Measurements from ENCODE around the gene RNF152.

The RNF152 gene

DNA sequence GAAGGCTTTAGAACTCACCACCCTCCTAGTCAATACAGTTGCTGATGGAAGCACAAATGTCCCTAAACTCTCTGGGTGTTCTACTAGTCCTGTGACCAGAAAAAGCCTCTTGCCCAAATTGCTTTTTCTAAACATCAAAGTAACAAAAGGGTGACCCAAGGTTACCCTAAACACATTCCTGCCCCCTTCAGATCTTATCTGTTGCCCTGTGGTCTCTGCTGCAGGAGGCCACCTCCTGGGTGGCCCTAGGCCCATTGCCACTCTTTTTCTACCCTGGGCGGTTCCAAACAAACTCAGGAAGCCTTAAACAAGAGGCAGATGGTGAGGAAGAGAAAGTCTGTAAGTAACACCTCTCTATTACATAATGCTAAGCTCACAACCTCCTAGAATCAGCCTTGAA lies 3.3 kb downstream of the RNF152 start:
- in situ Hi-C loops (cut with HindIII; ENCODE audit: low pct_ligation_motif_present, low sequenced_read_pairs), result no loop called here
- no peak overlapping the region for H3K4me3 ChIP-seq (ENCODE audit: low read depth, low read length)
- no peak for DNase-seq
- H3K27me3 ChIP-seq (replicated peaks), result no peaks in the 10 kb centered on the region
- TF ChIP-seq, protein P1, sequence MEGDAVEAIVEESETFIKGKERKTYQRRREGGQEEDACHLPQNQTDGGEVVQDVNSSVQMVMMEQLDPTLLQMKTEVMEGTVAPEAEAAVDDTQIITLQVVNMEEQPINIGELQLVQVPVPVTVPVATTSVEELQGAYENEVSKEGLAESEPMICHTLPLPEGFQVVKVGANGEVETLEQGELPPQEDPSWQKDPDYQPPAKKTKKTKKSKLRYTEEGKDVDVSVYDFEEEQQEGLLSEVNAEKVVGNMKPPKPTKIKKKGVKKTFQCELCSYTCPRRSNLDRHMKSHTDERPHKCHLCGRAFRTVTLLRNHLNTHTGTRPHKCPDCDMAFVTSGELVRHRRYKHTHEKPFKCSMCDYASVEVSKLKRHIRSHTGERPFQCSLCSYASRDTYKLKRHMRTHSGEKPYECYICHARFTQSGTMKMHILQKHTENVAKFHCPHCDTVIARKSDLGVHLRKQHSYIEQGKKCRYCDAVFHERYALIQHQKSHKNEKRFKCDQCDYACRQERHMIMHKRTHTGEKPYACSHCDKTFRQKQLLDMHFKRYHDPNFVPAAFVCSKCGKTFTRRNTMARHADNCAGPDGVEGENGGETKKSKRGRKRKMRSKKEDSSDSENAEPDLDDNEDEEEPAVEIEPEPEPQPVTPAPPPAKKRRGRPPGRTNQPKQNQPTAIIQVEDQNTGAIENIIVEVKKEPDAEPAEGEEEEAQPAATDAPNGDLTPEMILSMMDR (IDR thresholded peaks at IDR 0.05; ENCODE audit: low read depth, low read length, missing control alignments), result no peak
- H3K36me3 ChIP-seq (replicated peaks), result peaks cover 9% of the 10 kb centered on the region
- H3K27ac ChIP-seq, result no peak overlapping the region

DNA sequence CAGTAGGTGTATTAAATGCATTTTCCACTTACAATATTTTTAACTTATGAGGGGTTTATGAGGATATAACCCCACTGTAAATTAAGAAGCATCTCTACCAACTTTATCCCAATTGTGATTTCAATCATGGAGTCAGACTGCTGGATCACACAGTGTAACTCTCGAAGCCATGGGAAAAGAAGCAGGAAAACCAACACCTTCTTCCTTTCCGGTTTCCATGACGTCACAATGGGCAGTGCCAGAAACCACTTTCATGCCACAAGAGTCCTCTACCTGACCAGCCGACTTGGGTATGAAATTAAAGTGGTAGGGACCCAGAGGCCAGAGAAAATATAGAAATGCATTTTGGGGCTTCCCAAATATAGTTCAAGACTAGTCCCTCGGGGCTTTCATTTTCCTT lies 4.2 kb downstream of the RNF152 start:
- DNase-seq, result no peak
- TF ChIP-seq, protein P1 (IDR thresholded peaks at IDR 0.05; ENCODE audit: low read depth, low read length, missing control alignments), result no peak
- Histone ChIP-seq H3K27me3 (replicated peaks) (no peaks in the 10 kb centered on the region), H3K36me3 (replicated peaks) (peaks cover 9% of the 10 kb centered on the region), H3K27ac (no peak overlapping the region), H3K4me3 (ENCODE audit: low read depth, low read length) (no peak overlapping the region)
- in situ Hi-C loops (cut with HindIII; ENCODE audit: low pct_ligation_motif_present, low sequenced_read_pairs), result no loop called here

GRCh38 chr18:61887838-61888237 lies 5.0 kb downstream of the RNF152 start:
- H3K27ac ChIP-seq, result no peak overlapping the region
- DNase-seq, result no peak
- H3K4me3 ChIP-seq (ENCODE audit: low read depth, low read length), result no peak overlapping the region
- peaks cover 9% of the 10 kb centered on the region for H3K36me3 ChIP-seq (replicated peaks)
- no peaks in the 10 kb centered on the region for H3K27me3 ChIP-seq (replicated peaks)
- in situ Hi-C loops (cut with HindIII; ENCODE audit: low pct_ligation_motif_present, low sequenced_read_pairs), result no loop called here
- TF ChIP-seq, protein P1 (IDR thresholded peaks at IDR 0.05; ENCODE audit: low read depth, low read length, missing control alignments), result no peak

GRCh38 chr18:61883547-61883946 lies 9.3 kb downstream of the RNF152 start:
- in situ Hi-C loops (cut with HindIII; ENCODE audit: low pct_ligation_motif_present, low sequenced_read_pairs), result no loop called here
- H3K36me3 ChIP-seq (replicated peaks), result peaks cover 4% of the 10 kb centered on the region
- H3K27ac ChIP-seq, result no peak overlapping the region
- H3K4me3 ChIP-seq (ENCODE audit: low read depth, low read length), result no peak overlapping the region
- DNase-seq, result no peak
- TF ChIP-seq, protein P1 (IDR thresholded peaks at IDR 0.05; ENCODE audit: low read depth, low read length, missing control alignments), result no peak
- H3K27me3 ChIP-seq (replicated peaks), result no peaks in the 10 kb centered on the region

DNA sequence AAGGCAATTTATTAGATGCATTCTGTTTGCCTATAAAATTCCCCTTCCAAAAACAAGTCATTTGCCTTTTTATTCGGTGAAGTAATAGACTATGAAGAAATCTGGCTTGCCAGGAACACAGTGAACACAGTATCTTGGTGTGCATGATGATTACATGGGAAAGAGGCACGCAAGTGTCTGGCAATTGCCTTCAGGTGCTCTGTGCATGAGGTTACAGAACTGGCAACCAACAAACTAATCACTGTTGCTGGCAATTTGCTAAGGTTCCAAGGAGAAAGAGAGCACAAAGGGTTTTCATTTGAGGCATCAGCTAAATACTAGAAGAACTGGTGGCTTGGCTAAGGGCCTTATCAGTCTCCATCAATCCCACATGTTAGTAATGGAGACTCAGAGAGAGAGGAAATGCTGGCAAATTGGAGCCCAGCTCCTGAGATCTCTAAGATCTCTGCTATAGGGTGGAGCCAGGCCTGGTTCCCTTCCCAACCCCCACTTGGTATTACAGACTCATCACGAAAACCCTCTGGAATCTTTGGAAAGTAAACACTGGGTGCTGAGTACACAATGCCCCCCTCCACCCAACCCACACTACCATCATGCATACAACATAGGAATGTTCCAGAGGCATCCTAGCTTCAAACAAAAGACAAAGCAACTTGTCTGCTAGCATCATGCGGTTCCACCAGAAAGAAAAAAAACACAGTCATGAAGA lies 10.4 kb downstream of the RNF152 start:
- Histone ChIP-seq H3K27me3 (replicated peaks) (no peaks in the 10 kb centered on the region), H3K27ac (no peak overlapping the region), H3K36me3 (replicated peaks) (no peaks in the 10 kb centered on the region), H3K4me3 (ENCODE audit: low read depth, low read length) (no peak overlapping the region)
- TF ChIP-seq, protein P1 (IDR thresholded peaks at IDR 0.05; ENCODE audit: low read depth, low read length, missing control alignments), result no peak
- peak; percentile 43 for DNase-seq
- in situ Hi-C loops (cut with HindIII; ENCODE audit: low pct_ligation_motif_present, low sequenced_read_pairs), result no loop called here

DNA sequence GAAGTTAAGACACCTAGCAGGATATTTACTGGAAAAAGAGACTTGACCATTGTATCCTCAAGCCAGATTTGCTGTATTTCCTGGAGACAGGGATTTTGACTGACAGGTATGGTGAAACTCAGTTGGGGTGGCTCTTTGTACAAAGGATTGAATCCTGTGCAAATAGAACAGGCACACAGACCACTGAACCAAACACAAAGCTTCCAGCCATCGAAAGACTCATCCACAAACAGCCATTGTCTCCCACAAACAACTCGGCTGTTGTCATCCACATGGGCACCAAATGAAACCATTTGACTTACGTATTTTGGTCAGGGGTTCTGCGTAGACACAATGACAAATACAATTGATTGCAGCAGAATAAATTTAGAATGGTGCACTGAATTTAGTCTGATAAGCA lies 15.9 kb downstream of the RNF152 start:
- Histone ChIP-seq H3K27me3 (replicated peaks) (no peaks in the 10 kb centered on the region), H3K36me3 (replicated peaks) (no peaks in the 10 kb centered on the region), H3K4me3 (ENCODE audit: low read depth, low read length) (no peak overlapping the region), H3K27ac (no peak overlapping the region)
- no peak for DNase-seq
- TF ChIP-seq, protein P1 (IDR thresholded peaks at IDR 0.05; ENCODE audit: low read depth, low read length, missing control alignments), result no peak
- in situ Hi-C loops (cut with HindIII; ENCODE audit: low pct_ligation_motif_present, low sequenced_read_pairs), result no loop called here
